D341Med (cell line): ENCODE results near the gene WASHC2A.
"Not testable (repeated sequence)": the region's sequence is repeated elsewhere in the genome, so short reads cannot be mapped to it uniquely, and the experiment has no call there.

Experiments used
- DNase-seq: peaks from one replicate; pipeline ENCODE4 v3.0.0; 2012; ENCODE audit warnings: low spot score

WASHC2A gene

GRCh38 chr10:50061548-50061947 is 6.2 kb upstream of the WASHC2A start:
- DNase-seq: not testable (repeated sequence)

- peak; percentile 36 for DNase-seq
These were observed 4.7 kb upstream of the WASHC2A start for GRCh38 chr10:50063100-50063499.

GRCh38 chr10:50068352-50068659 is 552 bp downstream of the WASHC2A start:
- DNase-seq: not testable (repeated sequence)

GRCh38 chr10:50075139-50075538 is 7.4 kb downstream of the WASHC2A start:
- DNase-seq: not testable (repeated sequence)

- not testable (repeated sequence) for DNase-seq
These were observed 7.8 kb downstream of the WASHC2A start for GRCh38 chr10:50075544-50075943.

GRCh38 chr10:50091304-50091703 is 23.6 kb downstream of the WASHC2A start:
- not testable (repeated sequence) for DNase-seq

GRCh38 chr10:50092928-50093327 is 25.2 kb downstream of the WASHC2A start:
- DNase-seq: not testable (repeated sequence)

GRCh38 chr10:50094630-50095029 is 26.9 kb downstream of the WASHC2A start:
- not testable (repeated sequence) for DNase-seq

- DNase-seq: not testable (repeated sequence)
These were observed 27.6 kb downstream of the WASHC2A start for GRCh38 chr10:50095402-50095801.

GRCh38 chr10:50096722-50097121 is 29.0 kb downstream of the WASHC2A start:
- not testable (repeated sequence) for DNase-seq

GRCh38 chr10:50098645-50099044 is 30.9 kb downstream of the WASHC2A start:
- not testable (repeated sequence) for DNase-seq

GRCh38 chr10:50101139-50101582 is 33.4 kb downstream of the WASHC2A start:
- DNase-seq: not testable (repeated sequence)

GRCh38 chr10:50101747-50102146 is 34.0 kb downstream of the WASHC2A start:
- DNase-seq: not testable (repeated sequence)

GRCh38 chr10:50102267-50102666 is 34.5 kb downstream of the WASHC2A start:
- not testable (repeated sequence) for DNase-seq

GRCh38 chr10:50108999-50109698 is 41.4 kb downstream of the WASHC2A start:
- DNase-seq: not testable (repeated sequence)

GRCh38 chr10:50112419-50113112 is 44.8 kb downstream of the WASHC2A start:
- not testable (repeated sequence) for DNase-seq

GRCh38 chr10:50126765-50127164 is 59.0 kb downstream of the WASHC2A start:
- DNase-seq: not testable (repeated sequence)

GRCh38 chr10:50127770-50128292 is 60.1 kb downstream of the WASHC2A start:
- not testable (repeated sequence) for DNase-seq

GRCh38 chr10:50131245-50131965 is 63.7 kb downstream of the WASHC2A start:
- DNase-seq: not testable (repeated sequence)

- DNase-seq: not testable (repeated sequence)
These were observed 64.6 kb downstream of the WASHC2A start for GRCh38 chr10:50132322-50132721.

- DNase-seq: not testable (repeated sequence)
These were observed 65.1 kb downstream of the WASHC2A start for GRCh38 chr10:50132841-50133240.

- DNase-seq: not testable (repeated sequence)
These were observed 75.9 kb downstream of the WASHC2A start for GRCh38 chr10:50143512-50144174.
